GDM1 (cell line): Measurements from ENCODE around the gene PPM1N.

Source experiments
- DNase-seq: peaks from one replicate; lab custom pipeline; 2025; lab: John Stamatoyannopoulos, UW

PPM1N gene

DNA sequence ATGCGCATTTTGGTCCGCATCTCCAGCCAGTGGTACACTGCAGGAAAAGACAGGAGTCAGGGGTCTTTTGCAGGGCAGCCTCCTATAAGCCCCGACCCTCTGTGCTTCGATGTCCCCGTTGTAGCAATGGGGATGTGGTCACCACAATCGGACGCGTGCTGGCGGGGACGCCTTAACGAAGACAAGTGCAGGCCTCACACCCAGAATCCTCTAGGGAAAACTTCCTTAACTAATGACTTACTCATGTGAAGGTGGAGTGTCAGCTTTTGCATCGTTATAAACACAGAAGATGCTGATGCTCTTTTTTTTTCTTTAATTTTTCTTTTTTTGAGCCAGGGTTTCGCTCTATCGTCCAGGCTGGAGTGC is 31.2 kb downstream of the PPM1N start:
- no peak for DNase-seq

DNA sequence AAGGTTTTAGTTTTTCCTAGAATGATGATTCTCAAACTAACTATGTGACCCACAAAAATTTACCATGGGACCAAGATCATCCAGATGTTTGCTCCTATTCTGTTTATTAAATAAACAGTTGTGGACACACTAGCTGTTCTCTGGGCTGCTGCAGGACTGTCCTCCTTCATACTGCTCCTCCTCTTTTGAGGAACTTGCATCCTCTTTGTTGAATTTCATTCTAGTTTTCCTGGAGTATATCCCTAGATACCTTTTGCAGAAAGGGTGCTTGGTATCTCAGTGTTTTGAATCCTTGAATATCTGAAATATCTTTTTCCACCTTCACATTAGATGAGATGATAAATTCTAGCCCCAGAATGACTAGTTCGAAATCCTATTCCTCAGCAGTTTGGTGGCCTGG is 33.1 kb downstream of the PPM1N start:
- no peak for DNase-seq

DNA sequence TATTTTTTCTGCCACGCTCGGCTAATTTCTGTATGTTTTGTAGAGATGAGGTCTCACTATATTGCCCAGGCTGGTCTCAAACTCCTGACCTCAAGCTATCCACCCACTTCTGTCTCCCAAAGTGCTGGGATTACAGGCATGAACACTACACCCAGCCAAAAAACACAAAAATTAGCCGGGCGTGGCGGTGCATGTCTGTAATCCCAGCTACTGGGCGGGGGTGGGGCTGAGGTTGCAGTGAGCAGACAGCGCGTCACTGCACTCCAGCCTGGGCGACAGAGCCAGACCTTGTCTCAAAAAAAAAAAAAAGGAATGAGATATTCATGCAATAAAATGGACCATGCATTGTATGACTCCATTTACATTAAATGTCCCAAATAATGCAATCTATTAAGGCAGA is 41.2 kb downstream of the PPM1N start:
- no peak for DNase-seq

GRCh38 chr19:45542234-45542668 is 44.0 kb downstream of the PPM1N start:
- no peak for DNase-seq

GRCh38 chr19:45547211-45547770 is 49.0 kb downstream of the PPM1N start:
- no peak for DNase-seq

DNA sequence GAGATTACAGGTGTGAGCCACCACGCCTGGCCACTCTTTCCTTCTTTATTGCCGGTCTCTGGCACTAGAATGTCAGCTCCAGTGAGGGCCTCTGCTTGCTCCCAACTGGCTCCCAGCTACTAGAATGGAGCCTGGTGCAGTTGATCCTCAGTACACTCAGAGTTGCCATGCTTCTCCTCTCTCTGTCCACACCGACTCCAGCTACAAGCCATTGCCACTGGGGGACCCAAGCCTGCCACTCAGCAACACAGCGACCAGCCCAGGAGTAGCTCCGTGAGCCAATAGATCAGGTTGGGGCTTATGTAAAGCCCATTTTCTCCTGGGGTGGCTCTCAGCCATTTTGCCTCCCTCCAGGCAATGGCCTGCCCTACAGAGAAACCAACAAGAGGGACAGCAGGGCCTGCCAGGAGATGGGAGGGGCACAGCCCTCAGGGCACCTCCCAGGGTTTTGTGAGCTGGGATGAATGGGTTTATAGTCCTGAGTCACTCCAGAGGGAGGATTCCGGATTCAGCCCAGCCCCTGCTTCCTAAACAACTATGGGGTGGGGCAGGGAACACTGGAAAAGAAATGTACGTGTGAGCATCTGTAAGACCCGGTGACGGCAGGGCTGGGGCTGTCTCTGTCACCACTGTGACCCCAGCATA is 49.8 kb downstream of the PPM1N start:
- DNase-seq = no peak
